GM12865 (cell line): ENCODE measurements around the gene ALG14.
A peak's percentile ranks its signal among the peaks of the same experiment; 100 is the strongest.

ENCODE experiments used
- DNase-seq: peaks from one replicate; pipeline ENCODE4 v3.0.0; 2010; ENCODE audit warnings: low read depth
- H3K4me3 ChIP-seq: 2 replicates; pipeline ENCODE4 v1.5.1; 2011; ENCODE audit warnings: mild to moderate bottlenecking, low read depth, low read length, control low read depth
- CTCF ChIP-seq: IDR thresholded peaks from 2 replicates; pipeline ENCODE4 v1.5.1; 2011; ENCODE audit warnings: low read length, control low read depth, low read depth, inconsistent platforms; ENCODE audit not compliant: insufficient read depth; ENCODE audit errors: missing control alignments

The ALG14 gene

DNA sequence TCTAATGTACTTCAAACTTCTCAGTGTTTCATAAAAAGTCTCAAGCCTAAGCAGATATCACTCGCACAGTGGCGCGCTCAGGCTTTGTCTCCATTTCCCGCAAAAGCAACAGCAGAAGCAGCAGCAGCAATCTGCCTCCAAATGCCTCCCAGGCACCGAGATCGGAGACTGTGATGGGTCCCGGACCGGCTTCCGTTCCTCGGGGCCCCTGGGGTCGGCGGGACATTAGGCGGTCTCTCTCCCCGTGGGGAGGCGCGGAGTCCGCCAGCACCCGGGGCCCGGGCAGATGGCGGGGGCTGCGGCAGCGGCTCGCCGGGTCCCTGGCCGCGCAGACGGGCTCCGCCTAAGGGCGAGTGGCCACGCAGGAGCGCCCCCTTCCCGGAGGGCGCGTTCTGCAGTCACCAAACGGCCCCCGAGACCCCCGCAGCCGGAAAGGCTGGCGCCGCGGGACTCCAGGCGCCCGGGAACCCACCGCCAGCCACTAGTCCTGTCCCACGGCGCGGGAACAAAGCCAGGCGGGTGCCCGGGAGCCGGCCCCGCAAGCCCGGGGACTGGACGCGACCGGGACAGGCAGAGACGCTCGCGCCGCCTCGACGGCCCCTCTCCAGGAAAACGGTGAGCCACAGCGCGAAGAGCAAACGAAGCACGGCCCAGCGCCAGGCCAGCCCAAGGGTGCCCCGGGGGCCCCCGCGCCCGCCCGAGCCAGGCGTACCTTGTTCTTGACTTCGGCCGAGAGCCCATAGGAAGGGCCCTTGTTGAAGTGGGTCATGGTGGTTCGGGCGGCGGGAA, 146.4 kb downstream of the ALG14 start:
- TF ChIP-seq CTCF, result no peak
- H3K4me3 ChIP-seq, result peak overlapping the region; percentile 18; the same call in 1 of the 2 replicates
- DNase-seq, result no peak

DNA sequence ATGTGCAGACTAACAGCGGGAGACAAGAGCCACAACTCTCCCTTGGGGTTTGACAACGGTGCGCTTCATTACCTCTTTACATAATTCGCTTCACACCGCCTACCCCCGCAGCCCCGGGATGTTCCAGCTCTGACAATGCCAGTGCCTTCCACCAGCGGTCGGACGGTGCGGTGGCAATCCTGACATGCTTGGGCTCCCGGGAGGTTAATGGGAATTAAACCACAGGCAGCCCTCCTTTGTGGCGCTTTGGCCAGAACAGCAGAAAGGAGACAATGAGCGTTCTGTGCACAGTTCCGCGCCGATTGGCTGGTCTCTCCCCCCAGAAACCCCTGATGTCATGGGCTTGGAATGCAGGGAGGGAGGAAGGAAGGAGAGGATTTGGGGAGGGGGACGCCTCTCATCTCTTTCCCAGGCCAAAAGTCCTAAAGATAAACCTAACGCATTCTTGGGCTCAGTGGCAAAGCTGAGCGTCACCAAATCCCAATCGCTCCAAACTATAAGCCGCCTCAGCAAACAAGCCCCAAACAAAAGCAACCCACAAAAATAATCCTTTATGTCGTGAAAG, 147.1 kb downstream of the ALG14 start:
- no peak overlapping the region for H3K4me3 ChIP-seq
- TF ChIP-seq CTCF, result no peak
- DNase-seq, result peak; percentile 18

GRCh38 chr1:94925004-94925403, 147.7 kb downstream of the ALG14 start:
- DNase-seq, result no peak
- TF ChIP-seq CTCF, result no peak
- H3K4me3 ChIP-seq, result no peak overlapping the region
